ENCODE measurements around the gene NDST3.

Gene NDST3

GRCh38 chr4:118307643-118308042 is 273.4 kb downstream of the NDST3 start:
- Histone ChIP-seq H3K27ac (replicated peaks) (no peak overlapping the region), H3K4me3 (replicated peaks; ENCODE audit: insufficient read depth, low read length) (no peak overlapping the region), H3K27me3 (ENCODE audit: insufficient read depth, poor library complexity, severe bottlenecking) (no peaks in the 10 kb centered on the region)
- TF ChIP-seq SPI1 (IDR thresholded peaks at IDR 0.05; ENCODE audit: borderline replicate concordance, low read depth) (no peak), REST (IDR thresholded peaks at IDR 0.05; ENCODE audit: insufficient replicate concordance, low read depth) (no peak), GABPA (IDR thresholded peaks at IDR 0.05; ENCODE audit: low read depth) (no peak), CTCF (IDR thresholded peaks at IDR 0.05; ENCODE audit: insufficient read depth, low read length) (no peak), POLR2AphosphoS5 (IDR thresholded peaks at IDR 0.05; ENCODE audit: low read depth) (no peak)
- DNase-seq (ENCODE audit: low read depth in 1 of 2, low spot score in 1 of 2), result no peak
